Naive thymus-derived CD4-positive, alpha-beta T cell (primary cell): ENCODE measurements around the gene SLC22A31. TPM values are rescaled to one million over a fixed set of nuclear protein-coding genes. Genes with fewer than 3 reads are reported as not detected.

ENCODE experiments used
- ATAC-seq: fragments of 150-1000 bp; cut with Tn5 transposase; 2 replicates; pipeline ENCODE4 v1.10.0; 2021; ENCODE audit warnings: mild to moderate bottlenecking, moderate library complexity
- CTCF ChIA-PET: fragments of 350-600 bp; sonication (Branson Sonifier 250); formaldehyde crosslinking; loops from one replicate; lab custom pipeline; 2021; ENCODE audit warnings: antibody characterized with exemption; lab: Charles Lee
- POLR2A ChIA-PET: fragments of 350-600 bp; sonication (Branson Sonifier 250); formaldehyde crosslinking; loops from one replicate; lab custom pipeline; 2021; ENCODE audit warnings: antibody characterized with exemption, inconsistent platforms; lab: Charles Lee
- DNase-seq, 9 donors: peaks; one replicate each; pipeline versions ENCODE4 v3.0.0 to v3.0.0-alpha.2; 2020 to 2022; ENCODE audit warnings: mixed read lengths in 1 of 9
- H3K27ac ChIP-seq: one replicate; pipeline ENCODE4 v1.7.0; 2013; ENCODE audit warnings: mild to moderate bottlenecking, low read depth, low read length, moderate library complexity
- H3K27me3 ChIP-seq, 2 donors: one replicate each; pipeline ENCODE4 v1.7.0; 2013; ENCODE audit warnings: low read length in 2 of 2, mild to moderate bottlenecking in 2 of 2, moderate library complexity in 2 of 2; ENCODE audit not compliant: control insufficient read depth in 2 of 2, insufficient read depth in 2 of 2
- H3K36me3 ChIP-seq, 3 experiments: 1 replicate in 2 of 3; 2 replicates in 1 of 3; pipeline ENCODE4 v1.7.0; 2013; ENCODE audit warnings: low read length in 3 of 3, mild to moderate bottlenecking in 3 of 3, moderate library complexity in 1 of 3; ENCODE audit not compliant: insufficient read depth in 3 of 3, control insufficient read depth in 2 of 3
- H3K4me1 ChIP-seq, 2 donors: one replicate each; pipeline ENCODE4 v1.7.0; 2013; ENCODE audit warnings: low read length in 2 of 2, mild to moderate bottlenecking in 2 of 2, moderate library complexity in 1 of 2; ENCODE audit not compliant: control insufficient read depth in 2 of 2, insufficient read depth in 2 of 2
- H3K4me3 ChIP-seq: 2 replicates; pipeline ENCODE4 v1.7.0; 2013; ENCODE audit warnings: mild to moderate bottlenecking, low read length
- H3K9me3 ChIP-seq, 3 experiments: 1 replicate in 2 of 3; 2 replicates in 1 of 3; pipeline ENCODE4 v1.7.0; 2013; ENCODE audit warnings: low read length in 3 of 3; ENCODE audit not compliant: control insufficient read depth in 2 of 3
- H3K27ac Mint-ChIP-seq, 9 donors: one replicate each; pipeline ENCODE4 v1.8.0; 2020 to 2022; ENCODE audit warnings: mixed read lengths in 9 of 9, mild to moderate bottlenecking in 8 of 9, moderate library complexity in 5 of 9, inconsistent platforms in 2 of 9
- H3K27me3 Mint-ChIP-seq, 5 donors: one replicate each; pipeline ENCODE4 v1.8.0; 2021 to 2022; ENCODE audit warnings: mixed read lengths in 5 of 5, mild to moderate bottlenecking in 1 of 5
- H3K36me3 Mint-ChIP-seq, 5 donors: one replicate each; pipeline ENCODE4 v1.8.0; 2020 to 2022; ENCODE audit warnings: mixed read lengths in 5 of 5, mild to moderate bottlenecking in 3 of 5, inconsistent platforms in 1 of 5
- H3K4me1 Mint-ChIP-seq, 7 donors: one replicate each; pipeline ENCODE4 v1.8.0; 2020 to 2022; ENCODE audit warnings: mixed read lengths in 7 of 7, mild to moderate bottlenecking in 3 of 7, inconsistent platforms in 1 of 7
- H3K4me3 Mint-ChIP-seq, 10 donors: one replicate each; pipeline ENCODE4 v1.8.0; 2020 to 2022; ENCODE audit warnings: mild to moderate bottlenecking in 10 of 10, mixed read lengths in 10 of 10, moderate library complexity in 6 of 10, inconsistent platforms in 2 of 10
- H3K9me3 Mint-ChIP-seq, 11 donors: one replicate each; pipeline ENCODE4 v1.8.0; 2020 to 2022; ENCODE audit warnings: mixed read lengths in 11 of 11, mild to moderate bottlenecking in 4 of 11, inconsistent platforms in 1 of 11, moderate library complexity in 1 of 11
- intact Hi-C, 2 donors: fragments of 100-400 bp; cut with micrococcal nuclease; formaldehyde crosslinking; loops; one replicate each; pipeline ENCODE4 v1.15.1; 2023
- polyA plus RNA-seq, 2 donors: library from polyadenylated mRNA; unstranded; fragments of 300-500 nt; fragmentation: Illumina TruSeq; gene quantifications; one replicate each; pipeline ENCODE4 v1.2.3, GENCODE V29; 2021
- total RNA-seq, 6 experiments: library from RNA in 5 of 6; stranded (reverse) in 5 of 6; gene quantifications; 1 replicate in 5 of 6; 2 replicates in 1 of 6; pipeline ENCODE4 v1.2.3 and lab custom pipeline; 2021 to 2026

SLC22A31 gene
- total and polyA plus RNA-seq, 7 experiments from 2014 or later, result 0.33 to 4.4 (median 1.8) TPM

DNA sequence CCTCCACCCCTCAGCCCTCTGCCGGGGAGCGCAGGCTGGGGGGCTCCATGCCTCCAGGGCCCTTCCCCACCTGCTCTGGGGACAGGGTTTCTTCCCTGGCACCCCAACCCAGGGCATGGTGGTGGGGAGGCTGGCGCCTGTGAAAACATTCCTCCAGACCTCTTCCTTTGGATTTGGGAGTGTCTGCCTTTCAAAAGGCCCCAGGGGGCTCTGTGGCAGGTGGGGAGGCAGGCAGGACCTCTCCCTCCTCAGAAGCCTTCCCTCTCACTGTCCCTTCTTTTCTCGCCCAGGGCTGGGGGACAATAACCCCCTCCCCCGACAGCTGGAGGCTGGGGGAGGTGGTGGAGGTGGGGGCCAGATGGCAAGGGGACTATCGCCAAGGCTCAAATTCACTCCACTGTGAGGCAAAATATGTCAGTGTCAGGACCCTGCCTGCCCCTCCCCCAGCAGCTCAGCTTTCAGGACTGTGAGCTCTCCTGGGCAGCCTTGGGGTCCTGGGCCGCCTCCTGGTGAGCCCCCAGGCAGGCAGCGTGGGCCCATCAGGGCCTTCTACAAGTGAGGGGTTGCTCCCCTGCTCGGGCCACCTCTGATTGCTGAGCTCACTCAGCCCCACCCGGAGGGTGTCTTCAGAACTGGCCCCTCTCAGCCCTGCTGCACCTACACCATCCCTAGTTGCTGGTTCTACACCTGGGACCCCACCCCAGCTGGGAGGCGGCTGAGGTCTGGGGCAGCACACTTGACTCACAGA lies 27.0 kb downstream of the SLC22A31 start:
- no peak overlapping the region for H3K4me3 Mint-ChIP-seq
- ChIA-PET POLR2A (interaction anchor here (1.1 kb wide), 2 partner anchors 11 to 316 kb away, joined by 3 read pairs; partner anchors contain the start of genes GALNS and TRAPPC2L), CTCF (interaction anchor here (1.6 kb wide), 1 partner anchor 40 kb away, joined by 3 read pairs; no protein-coding TSS in a partner anchor)
- H3K4me3 ChIP-seq, result no peak overlapping the region
- peaks cover 8 to 13% of the 10 kb centered on the region in 2 donors for H3K4me1 ChIP-seq
- no peaks in the 10 kb centered on the region for H3K9me3 ChIP-seq
- H3K36me3 Mint-ChIP-seq, result no peaks in the 10 kb centered on the region
- H3K27ac Mint-ChIP-seq, result no peak overlapping the region
- intact Hi-C loops, result loop anchor here in 1 of 2 donors (5.0 to 10.0 kb wide), 2 partner anchors 389 to 719 kb away; partner anchors contain the start of genes RPL13 and ZFPM1
- H3K9me3 Mint-ChIP-seq, result no peaks in the 10 kb centered on the region
- H3K27me3 Mint-ChIP-seq, result peaks cover 0 to 6% (median 0%) of the 10 kb centered on the region in 5 donors
- H3K36me3 ChIP-seq, result no peaks in the 10 kb centered on the region
- no peak overlapping the region for H3K27ac ChIP-seq
- DNase-seq (no peak), ATAC-seq (no peak)
- peaks cover 6 to 9% (median 7%) of the 10 kb centered on the region in 7 donors for H3K4me1 Mint-ChIP-seq
- H3K27me3 ChIP-seq, result no peaks in the 10 kb centered on the region

DNA sequence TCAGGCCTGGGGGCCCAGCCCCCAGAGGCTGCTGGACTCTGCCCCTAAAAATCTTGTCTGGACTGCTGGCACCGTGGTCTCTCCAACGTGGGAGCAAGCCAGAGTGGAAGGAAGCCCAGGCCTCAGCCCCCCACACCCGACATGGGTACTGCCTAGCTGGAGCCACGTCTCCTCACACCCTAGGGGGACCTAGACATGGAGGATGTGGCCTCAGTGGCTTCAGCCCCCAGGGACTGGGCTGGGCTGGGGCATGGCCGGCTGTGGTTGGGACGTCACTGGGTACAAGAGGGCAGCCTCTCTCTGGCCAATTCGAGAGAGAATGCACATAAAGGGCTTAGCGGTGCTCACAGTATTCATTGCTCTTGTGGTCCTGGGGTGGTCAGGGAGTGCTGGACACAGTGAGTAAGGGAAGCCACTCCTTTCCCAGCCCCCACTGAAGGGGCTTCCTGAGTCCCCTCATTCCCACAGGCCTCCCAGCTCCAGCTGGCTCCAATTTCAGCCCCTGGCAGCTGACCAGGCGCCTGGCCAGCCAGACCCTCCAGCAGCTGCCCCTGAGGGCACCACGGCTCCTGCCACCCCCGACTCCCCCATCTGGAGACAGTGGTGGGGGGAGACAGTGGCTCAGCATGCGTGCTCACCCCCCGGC lies 27.7 kb downstream of the SLC22A31 start:
- intact Hi-C loops, result loop anchor here in 1 of 2 donors (5.0 to 10.0 kb wide), 2 partner anchors 390 to 718 kb away; partner anchors contain the start of genes RPL13 and ZFPM1
- Histone ChIP-seq H3K27ac (no peak overlapping the region), H3K36me3 (no peaks in the 10 kb centered on the region), H3K27me3 (no peaks in the 10 kb centered on the region), H3K4me3 (no peak overlapping the region), H3K9me3 (no peaks in the 10 kb centered on the region), H3K4me1 (peaks cover 8 to 14% of the 10 kb centered on the region in 2 donors)
- ATAC-seq (no peak), DNase-seq (no peak)
- H3K27me3 Mint-ChIP-seq, result peaks cover 0 to 6% (median 0%) of the 10 kb centered on the region in 5 donors
- peak overlapping the region in 1 of 10 donors; percentile 13 for H3K4me3 Mint-ChIP-seq
- POLR2A ChIA-PET, result interaction anchor here (1.1 kb wide), 1 partner anchor 316 kb away, joined by 3 read pairs; the partner anchor contains the start of genes GALNS and TRAPPC2L
- peak overlapping the region in 2 of 9 donors; percentile 38 to 43 for H3K27ac Mint-ChIP-seq
- H3K9me3 Mint-ChIP-seq, result no peaks in the 10 kb centered on the region
- H3K4me1 Mint-ChIP-seq, result peaks cover 6 to 9% (median 7%) of the 10 kb centered on the region in 7 donors
- H3K36me3 Mint-ChIP-seq, result no peaks in the 10 kb centered on the region
- CTCF ChIA-PET, result no interaction called here

- intact Hi-C loops, result loop anchor here in 1 of 2 donors (5.0 to 10.0 kb wide), 2 partner anchors 390 to 717 kb away; partner anchors contain the start of genes RPL13 and ZFPM1
- peaks cover 6 to 10% (median 7%) of the 10 kb centered on the region in 7 donors for H3K4me1 Mint-ChIP-seq
- no peak for DNase-seq
- ChIA-PET CTCF (no interaction called here), POLR2A (no interaction called here)
- peaks cover 8 to 19% of the 10 kb centered on the region in 2 donors for H3K4me1 ChIP-seq
- no peaks in the 10 kb centered on the region for H3K27me3 ChIP-seq
- ATAC-seq, result no peak
- H3K4me3 ChIP-seq, result no peak overlapping the region
- no peaks in the 10 kb centered on the region for H3K36me3 Mint-ChIP-seq
- no peaks in the 10 kb centered on the region for H3K9me3 Mint-ChIP-seq
- no peaks in the 10 kb centered on the region for H3K36me3 ChIP-seq
- no peak overlapping the region for H3K27ac ChIP-seq
- no peak overlapping the region for H3K27ac Mint-ChIP-seq
- H3K9me3 ChIP-seq, result no peaks in the 10 kb centered on the region
- peaks cover 0 to 6% (median 0%) of the 10 kb centered on the region in 5 donors for H3K27me3 Mint-ChIP-seq
- no peak overlapping the region for H3K4me3 Mint-ChIP-seq
These were observed 28.2 kb downstream of the SLC22A31 start for GRCh38 chr16:89172171-89172527.

- H3K4me1 Mint-ChIP-seq, result peaks cover 6 to 10% (median 7%) of the 10 kb centered on the region in 7 donors
- POLR2A ChIA-PET, result interaction anchor here (1.1 to 1.4 kb wide), 2 partner anchors 9 to 56 kb away, joined by 3 to 4 read pairs; no protein-coding TSS in a partner anchor
- H3K36me3 ChIP-seq, result no peaks in the 10 kb centered on the region
- H3K27me3 ChIP-seq, result no peaks in the 10 kb centered on the region
- peaks cover 8 to 21% of the 10 kb centered on the region in 2 donors for H3K4me1 ChIP-seq
- intact Hi-C loops, result loop anchor here (1.0 to 10.0 kb wide), 14 partner anchors 21 to 717 kb away; partner anchors contain the start of genes TRAPPC2L (in 2 of the 2), APRT (in 1 of the 2), CDK10 (in 1 of the 2) and RPL13 (in 1 of the 2)
- DNase-seq (peak; percentile 79 to 96 (median 91)), ATAC-seq (peak; percentile 97)
- peak within 1 kb of the TSS in 5 of 9 donors; percentile 51 to 86 (median 75) for H3K27ac Mint-ChIP-seq
- no peaks in the 10 kb centered on the region for H3K9me3 ChIP-seq
- peak within 1 kb of the TSS; percentile 65 to 88 (median 76) for H3K4me3 Mint-ChIP-seq
- H3K27ac ChIP-seq, result no peak within 1 kb of the TSS
- peaks cover 0 to 6% (median 0%) of the 10 kb centered on the region in 5 donors for H3K27me3 Mint-ChIP-seq
- peak within 1 kb of the TSS; percentile 51 for H3K4me3 ChIP-seq
- no peaks in the 10 kb centered on the region for H3K9me3 Mint-ChIP-seq
- no peaks in the 10 kb centered on the region for H3K36me3 Mint-ChIP-seq
- CTCF ChIA-PET, result interaction anchor here (0.5 kb wide), 1 partner anchor 235 kb away, joined by 3 read pairs; no protein-coding TSS in a partner anchor
These were observed 28.8 kb downstream of the SLC22A31 start, which contains the start of gene CDH15 for GRCh38 chr16:89171216-89172170. Gene CDH15 (plus strand): TSS chr16:89171748. CDS start chr16:89171832, 84 bp downstream.

- intact Hi-C loops, result loop anchor here (1.0 to 10.0 kb wide), 14 partner anchors 22 to 716 kb away; partner anchors contain the start of genes TRAPPC2L (in 2 of the 2), APRT (in 1 of the 2), CDK10 (in 1 of the 2) and RPL13 (in 1 of the 2)
- Histone ChIP-seq H3K4me3 (peak overlapping the region; percentile 51), H3K4me1 (peaks cover 8 to 21% of the 10 kb centered on the region in 2 donors), H3K36me3 (no peaks in the 10 kb centered on the region), H3K27me3 (no peaks in the 10 kb centered on the region), H3K27ac (no peak overlapping the region), H3K9me3 (no peaks in the 10 kb centered on the region)
- Mint-ChIP-seq H3K4me3 (peak overlapping the region; percentile 65 to 88 (median 76)), H3K9me3 (peaks cover 0 to under 1% (median 0%) of the 10 kb centered on the region in 11 donors), H3K27me3 (peaks cover 0 to 6% (median 0%) of the 10 kb centered on the region in 5 donors), H3K27ac (peak overlapping the region in 5 of 9 donors; percentile 51 to 86 (median 75)), H3K4me1 (peaks cover 6 to 10% (median 8%) of the 10 kb centered on the region in 7 donors), H3K36me3 (no peaks in the 10 kb centered on the region)
- ChIA-PET CTCF (interaction anchor here (0.5 kb wide), 1 partner anchor 234 kb away, joined by 3 read pairs; no protein-coding TSS in a partner anchor), POLR2A (interaction anchor here (1.1 to 1.4 kb wide), 2 partner anchors 10 to 55 kb away, joined by 3 to 4 read pairs; no protein-coding TSS in a partner anchor)
- DNase-seq (peak in 3 of 9 donors; percentile 29 to 50 (median 31)), ATAC-seq (no peak)
These were observed 29.8 kb downstream of the SLC22A31 start for GRCh38 chr16:89170346-89171215.
